Fibroblast of lung (primary cell): Measurements from ENCODE around the gene PCGF2. TPM values are rescaled to one million over a fixed set of nuclear protein-coding genes. Genes with fewer than 3 reads are reported as not detected.

ENCODE experiments used
- DNase-seq, 2 donors: peaks; one replicate each; pipeline versions ENCODE4 v3.0.0 to v3.0.0-alpha.2; 2010; ENCODE audit warnings: low read depth in 2 of 2
- H2AFZ ChIP-seq: 2 replicates; pipeline ENCODE4 v1.5.1; 2012; ENCODE audit warnings: low read length, control low read depth, inconsistent platforms
- H3K27ac ChIP-seq: 2 replicates; pipeline ENCODE4 v1.5.1; 2011; ENCODE audit warnings: low read length, control low read depth; ENCODE audit not compliant: insufficient read depth
- H3K27me3 ChIP-seq: 2 replicates; pipeline ENCODE4 v1.5.1; 2011; ENCODE audit warnings: mild to moderate bottlenecking, low read length; ENCODE audit not compliant: control insufficient read depth, insufficient read depth
- H3K36me3 ChIP-seq: 2 replicates; pipeline ENCODE4 v1.5.1; 2011; ENCODE audit warnings: low read length; ENCODE audit not compliant: control insufficient read depth, insufficient read depth
- H3K4me1 ChIP-seq: 2 replicates; pipeline ENCODE4 v1.5.1; 2011; ENCODE audit warnings: low read length; ENCODE audit not compliant: control insufficient read depth, insufficient read depth; ENCODE audit errors: extremely low read depth
- H3K4me2 ChIP-seq: 2 replicates; pipeline ENCODE4 v1.5.1; 2011; ENCODE audit warnings: low read length, control low read depth; ENCODE audit not compliant: insufficient read depth; ENCODE audit errors: extremely low read depth
- H3K4me3 ChIP-seq, 4 experiments: fragments of 200-600 bp in 1 of 4; sonication (generic) in 1 of 4; replicated peaks in 1 of 4; 2 replicates each; pipeline ENCODE4 v1.5.1; 2011 to 2016; ENCODE audit warnings: low read length in 4 of 4, low read depth in 3 of 4, mild to moderate bottlenecking in 3 of 4, control low read depth in 2 of 4, inconsistent platforms in 1 of 4, mixed read lengths in 1 of 4; ENCODE audit not compliant: insufficient read depth in 1 of 4; ENCODE audit errors: control extremely low read depth in 1 of 4
- H3K79me2 ChIP-seq: 2 replicates; pipeline ENCODE4 v1.5.1; 2012; ENCODE audit warnings: mild to moderate bottlenecking, low read length, inconsistent platforms; ENCODE audit not compliant: control insufficient read depth, insufficient read depth
- H3K9ac ChIP-seq: 2 replicates; pipeline ENCODE4 v1.5.1; 2011; ENCODE audit warnings: mild to moderate bottlenecking, low read length, control low read depth; ENCODE audit not compliant: insufficient read depth
- H3K9me3 ChIP-seq: 2 replicates; pipeline ENCODE4 v1.5.1; 2012; ENCODE audit warnings: low read depth, low read length; ENCODE audit not compliant: control insufficient read depth, insufficient read depth
- H4K20me1 ChIP-seq: 2 replicates; pipeline ENCODE4 v1.5.1; 2011; ENCODE audit warnings: low read length; ENCODE audit not compliant: control insufficient read depth, insufficient read depth; ENCODE audit errors: extremely low read depth
- EZH2 ChIP-seq: IDR thresholded peaks from 2 replicates; pipeline ENCODE4 v1.5.1; 2012; ENCODE audit warnings: low read length, control low read depth, mild to moderate bottlenecking; ENCODE audit errors: missing control alignments
- polyA plus RNA-seq, 2 donors: library from polyadenylated mRNA; depleted of rRNA in 1 of 2; stranded (reverse) in 1 of 2; unstranded in 1 of 2; fragments of >200 nt; gene quantifications; 2 replicates each; pipeline ENCODE4 v1.2.1, GENCODE V29; 2011 to 2012; ENCODE audit warnings: missing spikeins in 1 of 2
- total RNA-seq: library from RNA; depleted of rRNA; stranded (reverse); fragments of >200 nt; gene quantifications from 2 replicates; pipeline ENCODE4 v1.2.1, GENCODE V29; 2014
- TF ChIP-seq, protein P1 (sequence below), 2 donors: IDR thresholded peaks in 1 of 2; conservative IDR thresholded peaks in 1 of 2; 1 replicate in 1 of 2; 2 replicates in 1 of 2; pipeline ENCODE4 v1.5.1; 2011 to 2012; ENCODE audit warnings: low read length in 2 of 2, control low read depth in 1 of 2, inconsistent platforms in 1 of 2, low read depth in 1 of 2, mild to moderate bottlenecking in 1 of 2

The PCGF2 gene
- total and polyA plus RNA-seq, 2 donors (not counting 1 experiment from before 2014, with no cell fraction given), result 4.0 to 8.0 TPM

DNA sequence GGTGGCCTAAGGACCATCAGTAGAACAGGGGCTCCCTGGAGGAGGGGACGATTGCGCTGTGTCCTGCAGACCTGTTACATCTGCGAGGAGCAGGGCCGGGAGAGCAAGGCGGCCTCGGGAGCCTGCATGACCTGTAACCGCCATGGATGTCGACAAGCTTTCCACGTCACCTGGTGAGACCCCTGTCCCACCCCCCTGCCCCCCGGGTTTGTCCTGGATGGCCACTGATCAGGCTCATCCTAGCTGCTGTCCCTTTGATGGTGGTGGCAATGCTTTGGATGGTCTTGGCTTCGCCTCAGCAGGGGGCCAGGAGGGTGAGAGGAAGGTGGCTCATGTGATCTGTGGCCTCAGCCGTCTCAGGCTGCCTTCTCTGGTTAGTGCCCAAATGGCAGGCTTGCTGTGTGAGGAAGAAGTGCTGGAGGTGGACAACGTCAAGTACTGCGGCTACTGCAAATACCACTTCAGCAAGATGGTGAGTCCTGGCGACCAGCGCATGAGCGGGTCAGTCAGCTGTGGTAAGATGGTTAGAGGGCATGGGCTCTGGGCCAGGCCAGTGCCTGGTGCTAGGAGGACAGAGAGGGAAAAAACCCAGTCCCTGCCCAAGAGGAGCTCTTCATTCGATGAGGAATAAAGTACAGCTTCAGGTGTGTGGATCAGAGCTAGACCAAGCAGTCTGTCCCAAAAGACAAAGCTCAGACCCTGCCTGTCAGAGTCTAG is 38.9 kb downstream of the PCGF2 start:
- peaks cover 2% of the 10 kb centered on the region for H3K79me2 ChIP-seq
- DNase-seq, result no peak
- H3K27ac ChIP-seq, result no peak overlapping the region
- H3K9ac ChIP-seq, result no peak overlapping the region
- no peak for TF ChIP-seq EZH2
- TF ChIP-seq, protein P1, sequence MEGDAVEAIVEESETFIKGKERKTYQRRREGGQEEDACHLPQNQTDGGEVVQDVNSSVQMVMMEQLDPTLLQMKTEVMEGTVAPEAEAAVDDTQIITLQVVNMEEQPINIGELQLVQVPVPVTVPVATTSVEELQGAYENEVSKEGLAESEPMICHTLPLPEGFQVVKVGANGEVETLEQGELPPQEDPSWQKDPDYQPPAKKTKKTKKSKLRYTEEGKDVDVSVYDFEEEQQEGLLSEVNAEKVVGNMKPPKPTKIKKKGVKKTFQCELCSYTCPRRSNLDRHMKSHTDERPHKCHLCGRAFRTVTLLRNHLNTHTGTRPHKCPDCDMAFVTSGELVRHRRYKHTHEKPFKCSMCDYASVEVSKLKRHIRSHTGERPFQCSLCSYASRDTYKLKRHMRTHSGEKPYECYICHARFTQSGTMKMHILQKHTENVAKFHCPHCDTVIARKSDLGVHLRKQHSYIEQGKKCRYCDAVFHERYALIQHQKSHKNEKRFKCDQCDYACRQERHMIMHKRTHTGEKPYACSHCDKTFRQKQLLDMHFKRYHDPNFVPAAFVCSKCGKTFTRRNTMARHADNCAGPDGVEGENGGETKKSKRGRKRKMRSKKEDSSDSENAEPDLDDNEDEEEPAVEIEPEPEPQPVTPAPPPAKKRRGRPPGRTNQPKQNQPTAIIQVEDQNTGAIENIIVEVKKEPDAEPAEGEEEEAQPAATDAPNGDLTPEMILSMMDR (conservative IDR thresholded peaks at IDR 0.05 in 1 of 2, IDR thresholded peaks at IDR 0.05 in 1 of 2; ENCODE audit: low read depth in 1 of 2, low read length in 2 of 2), result no peak
- no peaks in the 10 kb centered on the region for H3K9me3 ChIP-seq
- H3K4me1 ChIP-seq, result peaks cover 5% of the 10 kb centered on the region
- H4K20me1 ChIP-seq, result no peaks in the 10 kb centered on the region
- H3K36me3 ChIP-seq, result peaks cover 10% of the 10 kb centered on the region
- no peak overlapping the region for H2AFZ ChIP-seq
- H3K4me2 ChIP-seq, result no peak overlapping the region
- no peaks in the 10 kb centered on the region for H3K27me3 ChIP-seq
- no peak overlapping the region for H3K4me3 ChIP-seq

DNA sequence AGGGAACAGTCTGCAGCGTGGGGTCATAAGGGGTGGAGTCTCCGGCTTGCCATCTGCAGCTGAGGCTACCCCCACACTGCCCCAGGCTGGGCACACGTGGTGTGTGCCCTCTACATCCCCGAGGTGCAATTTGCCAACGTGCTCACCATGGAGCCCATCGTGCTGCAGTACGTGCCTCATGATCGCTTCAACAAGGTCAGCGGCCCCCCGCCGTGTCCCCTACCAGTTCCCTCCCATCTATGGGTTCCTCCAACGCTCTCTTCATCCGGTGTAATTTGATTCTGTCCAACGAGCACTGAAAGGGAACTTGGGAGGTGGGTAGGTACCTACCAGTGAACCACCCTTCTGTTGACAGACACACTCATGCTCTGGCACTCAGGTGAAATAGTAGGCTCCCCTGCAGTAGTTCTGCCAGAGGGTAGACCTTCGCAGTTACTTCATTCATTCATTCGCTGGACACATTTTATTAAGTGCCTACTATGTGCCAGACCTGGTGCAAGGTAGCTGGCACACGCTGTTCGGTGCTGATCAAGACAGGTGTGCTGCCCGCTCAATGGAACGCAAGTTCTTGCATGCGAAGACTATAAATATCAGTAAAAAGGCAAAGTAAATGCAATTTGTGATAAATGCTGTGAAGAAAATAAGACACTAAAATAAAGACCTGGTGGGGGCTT is 40.3 kb downstream of the PCGF2 start:
- H3K4me1 ChIP-seq, result peaks cover 7% of the 10 kb centered on the region
- H3K79me2 ChIP-seq, result peaks cover 2% of the 10 kb centered on the region
- no peak overlapping the region for H3K4me2 ChIP-seq
- no peaks in the 10 kb centered on the region for H3K9me3 ChIP-seq
- H3K36me3 ChIP-seq, result peaks cover 8% of the 10 kb centered on the region
- DNase-seq, result no peak
- no peak overlapping the region for H3K27ac ChIP-seq
- TF ChIP-seq, protein P1 (conservative IDR thresholded peaks at IDR 0.05 in 1 of 2, IDR thresholded peaks at IDR 0.05 in 1 of 2; ENCODE audit: low read depth in 1 of 2, low read length in 2 of 2), result no peak
- TF ChIP-seq EZH2, result no peak
- H4K20me1 ChIP-seq, result no peaks in the 10 kb centered on the region
- no peaks in the 10 kb centered on the region for H3K27me3 ChIP-seq
- H2AFZ ChIP-seq, result no peak overlapping the region
- no peak overlapping the region for H3K9ac ChIP-seq
- no peak overlapping the region for H3K4me3 ChIP-seq

DNA sequence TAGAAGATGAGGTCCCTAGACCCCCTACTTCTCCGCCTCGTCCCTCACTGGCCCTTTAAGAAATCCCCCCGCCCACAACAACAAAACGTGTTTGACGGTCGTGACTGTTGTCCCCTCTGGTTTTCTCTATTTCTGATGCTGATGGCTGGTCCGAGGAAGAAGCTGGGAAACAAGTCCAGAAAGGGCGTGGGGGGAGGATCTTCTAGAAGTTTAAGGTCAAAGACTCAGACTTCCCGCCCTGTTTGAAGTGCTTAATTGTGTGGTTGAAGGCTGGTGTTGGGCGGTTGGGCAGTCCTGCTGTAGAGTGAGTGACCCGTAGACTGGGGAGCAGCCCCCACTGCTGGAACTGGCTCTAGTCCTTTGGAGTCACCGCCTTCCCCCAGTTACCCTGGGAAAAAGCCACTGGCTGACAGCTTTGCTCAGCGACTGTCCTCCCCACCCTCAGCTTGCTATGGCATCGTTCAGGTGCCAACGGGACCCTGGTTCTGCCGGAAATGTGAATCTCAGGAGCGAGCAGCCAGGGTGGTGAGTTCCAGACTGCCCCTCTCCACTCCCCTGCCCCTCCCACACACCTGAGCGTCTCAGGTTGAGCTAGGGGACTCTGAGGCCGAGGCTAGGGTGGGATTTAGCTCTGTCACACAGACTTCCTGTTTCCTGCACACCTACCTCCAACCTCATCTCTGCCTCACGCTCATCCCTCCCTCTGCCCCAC is 41.5 kb downstream of the PCGF2 start:
- peak overlapping the region; percentile 89 for H3K4me2 ChIP-seq
- no peak overlapping the region for H3K27ac ChIP-seq
- H3K79me2 ChIP-seq, result peaks cover 2% of the 10 kb centered on the region
- no peak for DNase-seq
- TF ChIP-seq, protein P1 (conservative IDR thresholded peaks at IDR 0.05 in 1 of 2, IDR thresholded peaks at IDR 0.05 in 1 of 2; ENCODE audit: low read depth in 1 of 2, low read length in 2 of 2), result no peak
- no peak for TF ChIP-seq EZH2
- no peaks in the 10 kb centered on the region for H3K9me3 ChIP-seq
- H3K27me3 ChIP-seq, result no peaks in the 10 kb centered on the region
- peaks cover 9% of the 10 kb centered on the region for H3K4me1 ChIP-seq
- H3K36me3 ChIP-seq, result peaks cover 2% of the 10 kb centered on the region
- peak overlapping the region; percentile 30 to 81 (median 54) for H3K4me3 ChIP-seq
- no peaks in the 10 kb centered on the region for H4K20me1 ChIP-seq
- peak overlapping the region; percentile 38 for H3K9ac ChIP-seq
- H2AFZ ChIP-seq, result no peak overlapping the region
